Activated CD4-positive, CD25-positive, alpha-beta regulatory T cell (primary cell): ENCODE data around the gene ALDOA.
"Not testable (repeated sequence)": the region's sequence is repeated elsewhere in the genome, so short reads cannot be mapped to it uniquely, and the experiment has no call there.

Experiments used
- DNase-seq, 4 experiments: peaks; one replicate each; lab custom pipeline; 2025; lab: John Stamatoyannopoulos, UW

Gene ALDOA

GRCh38 chr16:30090610-30091331 lies 25.2 kb downstream of the ALDOA start:
- DNase-seq = no peak

GRCh38 chr16:30091474-30092372 lies 26.2 kb downstream of the ALDOA start, which contains the start of gene TBX6:
Gene TBX6 (minus strand): TSS chr16:30091924. CDS start chr16:30091193, 731 bp downstream.
- peak; percentile 85 to 92 (median 90) for DNase-seq

GRCh38 chr16:30092373-30093010 lies 26.9 kb downstream of the ALDOA start:
- DNase-seq = peak; percentile 30 to 50 (median 41)

- DNase-seq = no peak
These were observed 29.1 kb downstream of the ALDOA start for GRCh38 chr16:30094541-30095165.

- no peak for DNase-seq
These were observed 29.9 kb downstream of the ALDOA start for GRCh38 chr16:30095166-30096078.

GRCh38 chr16:30096105-30096861 lies 30.7 kb downstream of the ALDOA start, which contains the start of gene YPEL3:
Gene YPEL3 (minus strand): TSS chr16:30096213. CDS start chr16:30095482, 731 bp downstream.
- DNase-seq = peak; percentile 71 to 86 (median 84)

GRCh38 chr16:30096862-30097563 lies 31.5 kb downstream of the ALDOA start:
- DNase-seq = no peak

GRCh38 chr16:30104090-30104489 lies 38.5 kb downstream of the ALDOA start:
- DNase-seq = no peak

GRCh38 chr16:30104492-30104891 lies 38.9 kb downstream of the ALDOA start:
- DNase-seq = no peak

GRCh38 chr16:30108059-30108850 lies 42.7 kb downstream of the ALDOA start:
- no peak for DNase-seq

- no peak for DNase-seq
These were observed 45.1 kb downstream of the ALDOA start for GRCh38 chr16:30110661-30111060.

GRCh38 chr16:30112197-30113030 lies 46.9 kb downstream of the ALDOA start:
- DNase-seq = peak; percentile 13 to 56 (median 44)

GRCh38 chr16:30113031-30113710 lies 47.6 kb downstream of the ALDOA start, which contains the start of gene GDPD3:
Gene GDPD3 (minus strand): TSS chr16:30113537. CDS start chr16:30113478, 59 bp downstream.
- DNase-seq = no peak

GRCh38 chr16:30113711-30114333 lies 48.3 kb downstream of the ALDOA start:
- no peak for DNase-seq

- DNase-seq = no peak
These were observed 48.9 kb downstream of the ALDOA start for GRCh38 chr16:30114411-30114810.

GRCh38 chr16:30114833-30115232 lies 49.3 kb downstream of the ALDOA start:
- DNase-seq = not testable (repeated sequence)
